ENCODE data around the gene URB1.

Gene URB1

DNA sequence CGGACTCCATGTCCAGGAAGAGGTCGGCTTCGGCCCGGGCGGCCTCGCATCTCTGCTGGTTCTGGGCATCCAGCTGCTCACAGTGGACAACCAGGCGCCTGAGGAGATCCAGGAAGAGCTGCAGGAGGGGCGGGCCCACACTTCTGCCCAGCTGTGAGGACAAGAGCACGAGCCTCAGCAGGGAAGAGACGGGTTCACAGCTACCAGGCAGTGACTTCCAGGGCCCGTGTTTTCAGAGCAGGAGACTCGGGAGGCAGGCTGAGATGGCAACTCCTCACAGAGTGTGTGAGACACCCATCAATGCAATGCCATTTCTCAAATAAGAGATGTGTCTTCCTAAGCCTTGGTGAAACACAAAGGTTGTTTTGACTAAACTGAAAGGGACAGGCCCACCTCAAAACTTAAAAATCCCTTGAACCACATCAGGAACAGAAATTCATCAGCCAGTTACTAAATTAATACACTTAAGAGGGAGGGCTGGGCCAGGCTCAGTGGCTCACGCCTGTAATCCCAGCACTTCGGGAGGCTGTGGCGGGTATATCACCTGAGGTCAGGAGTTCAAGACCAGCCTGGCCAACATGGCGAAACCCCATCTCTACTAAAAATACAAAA is 43.4 kb downstream of the URB1 start:
- no peak for TF ChIP-seq ZNF274 (IDR thresholded peaks at IDR 0.05; ENCODE audit: low read depth, low read length)
- no peak for TF ChIP-seq SUZ12 (IDR thresholded peaks at IDR 0.05; ENCODE audit: extremely low read depth, insufficient read depth, insufficient read length)
- TF ChIP-seq YY1 (IDR thresholded peaks at IDR 0.05; ENCODE audit: insufficient read depth, insufficient read length): no peak
- H3K9me3 ChIP-seq (ENCODE audit: insufficient read depth, low read length): peaks cover 3% of the 10 kb centered on the region
- H3K4me3 ChIP-seq (ENCODE audit: insufficient read length, low read depth): no peak overlapping the region
- no peaks in the 10 kb centered on the region for H3K27me3 ChIP-seq (ENCODE audit: insufficient read depth, insufficient read length)
- H3K9ac ChIP-seq (ENCODE audit: insufficient read length, low read depth): no peak overlapping the region
- H3K36me3 ChIP-seq (ENCODE audit: insufficient read depth, insufficient read length, low read length): peaks cover 99% of the 10 kb centered on the region
- no peak for DNase-seq (ENCODE audit: low read depth, low spot score)
- peaks cover 6% of the 10 kb centered on the region for H3K4me1 ChIP-seq (ENCODE audit: insufficient read depth, insufficient read length)

DNA sequence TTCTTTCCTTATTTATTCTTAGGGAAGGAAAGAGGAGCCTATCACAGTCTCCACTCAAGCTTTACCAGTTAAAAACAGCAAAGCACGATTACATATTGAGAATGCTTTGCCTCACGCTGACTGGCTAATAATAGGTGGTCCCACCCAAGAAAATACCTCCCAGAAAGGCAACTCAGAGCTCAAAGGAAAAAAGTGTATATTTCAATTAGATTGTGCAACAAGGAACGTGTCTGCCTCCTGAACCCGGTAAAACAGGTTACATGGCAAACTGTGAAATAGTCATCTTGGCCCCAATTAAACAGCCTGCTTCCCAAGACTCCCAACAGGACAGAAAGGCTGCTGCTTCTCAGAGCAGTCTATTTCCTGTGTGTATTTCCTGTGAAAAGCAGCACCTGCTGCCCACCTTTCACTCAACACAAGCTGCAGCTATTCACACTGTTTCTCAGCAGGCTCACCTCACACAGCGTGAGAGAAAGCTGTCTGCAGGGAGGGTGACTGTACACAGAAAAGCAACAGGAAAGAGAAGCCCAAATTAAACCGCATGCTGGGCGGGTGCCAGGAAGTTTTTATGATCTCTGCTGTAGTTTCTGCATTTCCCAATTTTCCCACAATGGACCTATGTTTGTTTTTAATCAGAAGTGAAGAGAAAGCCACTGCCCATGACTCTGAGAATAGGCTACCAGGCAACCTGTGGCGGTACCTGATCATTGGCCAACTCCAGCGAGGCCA is 44.0 kb downstream of the URB1 start:
- Histone ChIP-seq H3K27me3 (ENCODE audit: insufficient read depth, insufficient read length) (no peaks in the 10 kb centered on the region), H3K4me3 (ENCODE audit: insufficient read length, low read depth) (no peak overlapping the region), H3K9me3 (ENCODE audit: insufficient read depth, low read length) (peaks cover 8% of the 10 kb centered on the region), H3K9ac (ENCODE audit: insufficient read length, low read depth) (no peak overlapping the region), H3K4me1 (ENCODE audit: insufficient read depth, insufficient read length) (peaks cover 6% of the 10 kb centered on the region), H3K36me3 (ENCODE audit: insufficient read depth, insufficient read length, low read length) (peaks cover 99% of the 10 kb centered on the region)
- TF ChIP-seq ZNF274 (IDR thresholded peaks at IDR 0.05; ENCODE audit: low read depth, low read length): no peak
- no peak for TF ChIP-seq SUZ12 (IDR thresholded peaks at IDR 0.05; ENCODE audit: extremely low read depth, insufficient read depth, insufficient read length)
- no peak for TF ChIP-seq YY1 (IDR thresholded peaks at IDR 0.05; ENCODE audit: insufficient read depth, insufficient read length)
- no peak for DNase-seq (ENCODE audit: low read depth, low spot score)

DNA sequence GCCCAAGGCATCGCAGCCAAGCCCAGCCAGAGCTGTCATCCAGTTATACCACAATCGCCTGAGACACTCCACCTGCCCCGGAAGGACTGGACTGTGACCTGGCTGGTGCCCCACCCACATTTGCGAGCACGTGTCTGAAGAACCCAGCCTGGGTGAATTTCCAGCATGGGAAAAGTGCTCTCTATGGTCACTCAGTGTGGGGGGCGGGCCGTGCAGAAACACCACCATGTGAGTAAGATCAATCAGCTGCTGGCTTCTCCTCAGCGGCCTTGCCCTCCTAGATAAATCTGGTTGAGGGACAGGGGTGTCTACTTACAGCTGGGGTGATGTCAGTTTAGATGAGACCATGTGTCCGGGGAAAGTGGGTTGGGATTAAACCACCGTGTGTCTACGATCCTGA is 44.8 kb downstream of the URB1 start:
- peaks cover 99% of the 10 kb centered on the region for H3K36me3 ChIP-seq (ENCODE audit: insufficient read depth, insufficient read length, low read length)
- TF ChIP-seq YY1 (IDR thresholded peaks at IDR 0.05; ENCODE audit: insufficient read depth, insufficient read length): no peak
- TF ChIP-seq ZNF274 (IDR thresholded peaks at IDR 0.05; ENCODE audit: low read depth, low read length): no peak
- no peak for TF ChIP-seq SUZ12 (IDR thresholded peaks at IDR 0.05; ENCODE audit: extremely low read depth, insufficient read depth, insufficient read length)
- no peak overlapping the region for H3K9ac ChIP-seq (ENCODE audit: insufficient read length, low read depth)
- H3K9me3 ChIP-seq (ENCODE audit: insufficient read depth, low read length): peaks cover 8% of the 10 kb centered on the region
- DNase-seq (ENCODE audit: low read depth, low spot score): no peak
- no peak overlapping the region for H3K4me3 ChIP-seq (ENCODE audit: insufficient read length, low read depth)
- H3K27me3 ChIP-seq (ENCODE audit: insufficient read depth, insufficient read length): no peaks in the 10 kb centered on the region
- peaks cover 6% of the 10 kb centered on the region for H3K4me1 ChIP-seq (ENCODE audit: insufficient read depth, insufficient read length)

GRCh38 chr21:32347351-32347750 is 45.5 kb downstream of the URB1 start:
- no peak overlapping the region for H3K9ac ChIP-seq (ENCODE audit: insufficient read length, low read depth)
- H3K27me3 ChIP-seq (ENCODE audit: insufficient read depth, insufficient read length): no peaks in the 10 kb centered on the region
- TF ChIP-seq YY1 (IDR thresholded peaks at IDR 0.05; ENCODE audit: insufficient read depth, insufficient read length) (no peak), SUZ12 (IDR thresholded peaks at IDR 0.05; ENCODE audit: extremely low read depth, insufficient read depth, insufficient read length) (no peak), ZNF274 (IDR thresholded peaks at IDR 0.05; ENCODE audit: low read depth, low read length) (no peak)
- peaks cover 99% of the 10 kb centered on the region for H3K36me3 ChIP-seq (ENCODE audit: insufficient read depth, insufficient read length, low read length)
- DNase-seq (ENCODE audit: low read depth, low spot score): no peak
- H3K4me1 ChIP-seq (ENCODE audit: insufficient read depth, insufficient read length): peaks cover 6% of the 10 kb centered on the region
- peaks cover 8% of the 10 kb centered on the region for H3K9me3 ChIP-seq (ENCODE audit: insufficient read depth, low read length)
- no peak overlapping the region for H3K4me3 ChIP-seq (ENCODE audit: insufficient read length, low read depth)

DNA sequence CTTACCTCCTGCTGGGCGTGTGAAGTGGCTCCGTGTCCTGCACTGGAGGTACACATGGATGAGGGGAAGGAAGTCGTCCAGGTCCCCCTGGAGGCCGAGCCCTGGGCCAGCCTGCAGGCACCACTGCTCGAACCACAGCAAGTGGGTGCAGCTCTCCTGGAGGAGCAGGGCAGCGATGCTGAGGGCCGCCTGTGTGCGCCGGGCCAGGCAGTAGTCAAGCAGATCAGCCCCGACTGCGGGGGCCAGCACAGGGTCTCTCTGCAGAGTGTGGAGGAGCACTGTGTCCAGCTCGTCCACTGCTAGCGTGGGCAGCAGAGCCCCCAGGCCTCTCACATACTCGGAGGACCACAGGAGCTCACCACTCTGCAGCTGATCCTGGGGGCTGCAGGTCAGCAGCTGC is 45.9 kb downstream of the URB1 start:
- peaks cover 99% of the 10 kb centered on the region for H3K36me3 ChIP-seq (ENCODE audit: insufficient read depth, insufficient read length, low read length)
- DNase-seq (ENCODE audit: low read depth, low spot score): no peak
- no peaks in the 10 kb centered on the region for H3K27me3 ChIP-seq (ENCODE audit: insufficient read depth, insufficient read length)
- H3K9me3 ChIP-seq (ENCODE audit: insufficient read depth, low read length): peaks cover 8% of the 10 kb centered on the region
- H3K4me3 ChIP-seq (ENCODE audit: insufficient read length, low read depth): no peak overlapping the region
- TF ChIP-seq ZNF274 (IDR thresholded peaks at IDR 0.05; ENCODE audit: low read depth, low read length) (no peak), YY1 (IDR thresholded peaks at IDR 0.05; ENCODE audit: insufficient read depth, insufficient read length) (no peak), SUZ12 (IDR thresholded peaks at IDR 0.05; ENCODE audit: extremely low read depth, insufficient read depth, insufficient read length) (no peak)
- H3K9ac ChIP-seq (ENCODE audit: insufficient read length, low read depth): no peak overlapping the region
- H3K4me1 ChIP-seq (ENCODE audit: insufficient read depth, insufficient read length): peaks cover 6% of the 10 kb centered on the region

DNA sequence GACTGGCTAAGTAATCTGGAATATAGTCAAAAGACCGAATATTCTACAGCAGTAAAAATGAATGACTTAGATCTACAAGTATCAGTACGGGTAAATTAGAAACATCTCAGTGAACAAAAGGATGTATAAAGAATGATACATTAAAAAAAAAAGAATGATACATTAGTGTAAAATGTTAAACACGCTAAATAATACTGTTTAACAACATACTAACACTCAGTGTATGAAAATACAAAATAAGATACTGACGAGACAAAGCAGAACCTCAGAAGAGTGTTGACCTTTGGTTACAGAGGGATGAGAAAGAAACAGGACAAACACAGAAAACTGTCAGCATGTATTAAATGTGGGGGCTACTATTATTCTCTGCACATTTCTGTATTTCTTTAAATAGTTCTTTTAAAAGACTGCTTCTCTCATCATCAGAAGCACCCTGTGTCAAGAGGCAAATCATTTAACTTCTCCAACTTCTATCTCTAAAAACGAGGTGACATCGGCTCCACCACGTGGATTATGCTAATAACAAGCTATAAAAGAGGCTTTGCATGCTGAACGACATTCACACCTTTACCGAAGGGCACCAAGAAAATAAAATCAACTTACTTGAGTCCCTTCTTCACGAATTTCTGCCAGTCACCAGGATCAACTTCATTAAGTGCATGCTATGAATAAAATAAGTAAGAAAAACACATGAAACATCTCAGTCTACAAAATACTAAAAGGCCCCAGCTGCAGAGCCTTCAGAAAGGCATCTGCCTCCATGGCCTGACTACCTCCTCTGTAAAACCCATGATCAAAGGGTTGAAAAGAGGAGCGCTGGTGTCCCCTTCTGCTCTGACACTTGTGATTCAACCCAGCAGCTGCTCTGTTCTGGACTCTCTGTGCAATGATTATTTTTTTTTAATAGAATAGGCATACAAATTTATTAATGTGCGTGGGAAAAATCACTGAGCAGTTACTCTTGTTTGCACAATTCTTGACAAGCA is 51.7 kb downstream of the URB1 start:
- DNase-seq (ENCODE audit: low read depth, low spot score): no peak
- peaks cover 98% of the 10 kb centered on the region for H3K36me3 ChIP-seq (ENCODE audit: insufficient read depth, insufficient read length, low read length)
- H3K4me1 ChIP-seq (ENCODE audit: insufficient read depth, insufficient read length): peaks cover 5% of the 10 kb centered on the region
- H3K4me3 ChIP-seq (ENCODE audit: insufficient read length, low read depth): no peak overlapping the region
- H3K27me3 ChIP-seq (ENCODE audit: insufficient read depth, insufficient read length): no peaks in the 10 kb centered on the region
- no peak for TF ChIP-seq YY1 (IDR thresholded peaks at IDR 0.05; ENCODE audit: insufficient read depth, insufficient read length)
- no peak for TF ChIP-seq ZNF274 (IDR thresholded peaks at IDR 0.05; ENCODE audit: low read depth, low read length)
- H3K9me3 ChIP-seq (ENCODE audit: insufficient read depth, low read length): peaks cover 8% of the 10 kb centered on the region
- no peak overlapping the region for H3K9ac ChIP-seq (ENCODE audit: insufficient read length, low read depth)

Data from NT2/D1 (cell line).